GM12864 (cell line): Measurements from ENCODE around the gene SLC29A2.
"Not testable (repeated sequence)": the region's sequence is repeated elsewhere in the genome, so short reads cannot be mapped to it uniquely, and the experiment has no call there.

Source experiments
- DNase-seq: peaks from one replicate; pipeline ENCODE4 v3.0.0-alpha.2; 2011; ENCODE audit warnings: low read depth
- H3K4me3 ChIP-seq: 2 replicates; pipeline ENCODE4 v1.5.1; 2011; ENCODE audit warnings: mild to moderate bottlenecking, low read depth, low read length, control low read depth
- CTCF ChIP-seq: IDR thresholded peaks from 2 replicates; pipeline ENCODE4 v1.5.1; 2011; ENCODE audit warnings: low read depth, mild to moderate bottlenecking, moderate library complexity, low read length, control low read depth, inconsistent platforms; ENCODE audit errors: missing control alignments

SLC29A2 gene

GRCh38 chr11:66323684-66324083, 47.9 kb downstream of the SLC29A2 start:
- no peak overlapping the region for H3K4me3 ChIP-seq
- DNase-seq, result no peak
- no peak for TF ChIP-seq CTCF

GRCh38 chr11:66322732-66323427, 48.7 kb downstream of the SLC29A2 start:
- no peak overlapping the region for H3K4me3 ChIP-seq
- TF ChIP-seq CTCF, result no peak
- no peak for DNase-seq

GRCh38 chr11:66321606-66322005, 50.0 kb downstream of the SLC29A2 start:
- no peak for TF ChIP-seq CTCF
- DNase-seq, result no peak
- H3K4me3 ChIP-seq, result no peak overlapping the region

- not testable (repeated sequence) for DNase-seq, H3K4me3 ChIP-seq
Measured at GRCh38 chr11:66320748-66321147, 50.8 kb downstream of the SLC29A2 start.

GRCh38 chr11:66320289-66320688, 51.3 kb downstream of the SLC29A2 start:
- DNase-seq, H3K4me3 ChIP-seq: not testable (repeated sequence)

GRCh38 chr11:66318600-66318970, 53.0 kb downstream of the SLC29A2 start:
- H3K4me3 ChIP-seq, result no peak overlapping the region
- TF ChIP-seq CTCF, result no peak
- DNase-seq, result no peak

- no peak overlapping the region for H3K4me3 ChIP-seq
- DNase-seq, result no peak
- no peak for TF ChIP-seq CTCF
Measured at GRCh38 chr11:66317723-66318599, 53.6 kb downstream of the SLC29A2 start.

GRCh38 chr11:66317322-66317722, 54.2 kb downstream of the SLC29A2 start:
- TF ChIP-seq CTCF, result no peak
- no peak overlapping the region for H3K4me3 ChIP-seq
- no peak for DNase-seq
